ENCODE results near the gene ARX. TPM values are rescaled to one million over a fixed set of nuclear protein-coding genes. Genes with fewer than 3 reads are reported as not detected.

ARX gene
- total RNA-seq, 1 donor from 2014 or later: not detected

GRCh38 chrX:25048178-25048577 is 32.4 kb upstream of the ARX start:
- Mint-ChIP-seq H3K4me3 (ENCODE audit: unreplicated experiment) (no peak overlapping the region), H3K9me3 (ENCODE audit: unreplicated experiment) (no peaks in the 10 kb centered on the region), H3K27me3 (ENCODE audit: unreplicated experiment) (peaks cover 33% of the 10 kb centered on the region), H3K36me3 (ENCODE audit: unreplicated experiment) (no peaks in the 10 kb centered on the region), H3K27ac (ENCODE audit: unreplicated experiment) (no peak overlapping the region), H3K4me1 (ENCODE audit: unreplicated experiment) (no peaks in the 10 kb centered on the region)
- DNase-seq (ENCODE audit: extremely low spot score, unreplicated experiment): no peak
- no peak for TF ChIP-seq CTCF (IDR thresholded peaks at IDR 0.05)

- Mint-ChIP-seq H3K27me3 (ENCODE audit: unreplicated experiment) (no peaks in the 10 kb centered on the region), H3K4me3 (ENCODE audit: unreplicated experiment) (no peak overlapping the region), H3K9me3 (ENCODE audit: unreplicated experiment) (no peaks in the 10 kb centered on the region), H3K36me3 (ENCODE audit: unreplicated experiment) (no peaks in the 10 kb centered on the region), H3K27ac (ENCODE audit: unreplicated experiment) (no peak overlapping the region), H3K4me1 (ENCODE audit: unreplicated experiment) (no peaks in the 10 kb centered on the region)
- no peak for TF ChIP-seq CTCF (IDR thresholded peaks at IDR 0.05)
- no peak for DNase-seq (ENCODE audit: extremely low spot score, unreplicated experiment)
These were observed 27.4 kb upstream of the ARX start for GRCh38 chrX:25043192-25043591.

GRCh38 chrX:25039036-25039435 is 23.3 kb upstream of the ARX start:
- peaks cover 11% of the 10 kb centered on the region for H3K27me3 Mint-ChIP-seq (ENCODE audit: unreplicated experiment)
- TF ChIP-seq CTCF (IDR thresholded peaks at IDR 0.05): no peak
- H3K9me3 Mint-ChIP-seq (ENCODE audit: unreplicated experiment): no peaks in the 10 kb centered on the region

GRCh38 chrX:25034889-25035288 is 19.1 kb upstream of the ARX start:
- DNase-seq (ENCODE audit: extremely low spot score, unreplicated experiment): no peak
- H3K9me3 Mint-ChIP-seq (ENCODE audit: unreplicated experiment): no peaks in the 10 kb centered on the region
- TF ChIP-seq CTCF (IDR thresholded peaks at IDR 0.05): peak; percentile 25
- H3K27ac Mint-ChIP-seq (ENCODE audit: unreplicated experiment): no peak overlapping the region
- no peak overlapping the region for H3K4me3 Mint-ChIP-seq (ENCODE audit: unreplicated experiment)
- H3K36me3 Mint-ChIP-seq (ENCODE audit: unreplicated experiment): no peaks in the 10 kb centered on the region
- no peaks in the 10 kb centered on the region for H3K4me1 Mint-ChIP-seq (ENCODE audit: unreplicated experiment)
- peaks cover 19% of the 10 kb centered on the region for H3K27me3 Mint-ChIP-seq (ENCODE audit: unreplicated experiment)

More at GRCh38 chrX:25039036-25039435, 23.3 kb upstream of the ARX start:
- H3K27ac Mint-ChIP-seq (ENCODE audit: unreplicated experiment): no peak overlapping the region
- no peak overlapping the region for H3K4me3 Mint-ChIP-seq (ENCODE audit: unreplicated experiment)
- no peaks in the 10 kb centered on the region for H3K36me3 Mint-ChIP-seq (ENCODE audit: unreplicated experiment)
- no peaks in the 10 kb centered on the region for H3K4me1 Mint-ChIP-seq (ENCODE audit: unreplicated experiment)
- DNase-seq (ENCODE audit: extremely low spot score, unreplicated experiment): no peak

- Mint-ChIP-seq H3K36me3 (ENCODE audit: unreplicated experiment) (no peaks in the 10 kb centered on the region), H3K27ac (ENCODE audit: unreplicated experiment) (no peak overlapping the region), H3K27me3 (ENCODE audit: unreplicated experiment) (peaks cover 36% of the 10 kb centered on the region), H3K4me3 (ENCODE audit: unreplicated experiment) (no peak overlapping the region), H3K4me1 (ENCODE audit: unreplicated experiment) (peaks cover 6% of the 10 kb centered on the region), H3K9me3 (ENCODE audit: unreplicated experiment) (no peaks in the 10 kb centered on the region)
- DNase-seq (ENCODE audit: extremely low spot score, unreplicated experiment): no peak
- TF ChIP-seq CTCF (IDR thresholded peaks at IDR 0.05): no peak
These were observed 13.6 kb upstream of the ARX start for GRCh38 chrX:25029288-25029825.
